Nephron (organoid): ENCODE results near the gene CREB5.
A peak's percentile ranks its signal among the peaks of the same experiment; 100 is the strongest.

Experiments
- H3K27ac Mint-ChIP-seq, 3 experiments: 2 replicates each; pipeline ENCODE4 v1.8.0; 2020; ENCODE audit warnings: mixed read lengths in 3 of 3, mild to moderate bottlenecking in 2 of 3, moderate library complexity in 1 of 3
- H3K27me3 Mint-ChIP-seq: 2 replicates; pipeline ENCODE4 v1.8.0; 2021; ENCODE audit warnings: low read depth, mild to moderate bottlenecking, moderate library complexity, mixed read lengths
- H3K36me3 Mint-ChIP-seq: 2 replicates; pipeline ENCODE4 v1.8.0; 2020; ENCODE audit warnings: low read depth, mixed read lengths
- H3K4me1 Mint-ChIP-seq: 2 replicates; pipeline ENCODE4 v1.8.0; 2020; ENCODE audit warnings: mixed read lengths
- H3K4me3 Mint-ChIP-seq, 3 experiments: 2 replicates each; pipeline ENCODE4 v1.8.0; 2020; ENCODE audit warnings: mild to moderate bottlenecking in 3 of 3, mixed read lengths in 3 of 3, moderate library complexity in 2 of 3
- H3K9me3 Mint-ChIP-seq: 2 replicates; pipeline ENCODE4 v1.8.0; 2020; ENCODE audit warnings: mixed read lengths
- CTCF ChIP-seq, 3 experiments: fragments of 200-600 bp; sonication (generic); IDR thresholded peaks; one replicate each; pipeline ENCODE4 v1.5.0; 2021; ENCODE audit warnings: antibody characterized with exemption in 3 of 3; ENCODE audit not compliant: unreplicated experiment in 3 of 3

CREB5 gene

GRCh38 chr7:28442540-28443420, 30.5 kb downstream of the CREB5 start:
- peaks cover 22% of the 10 kb centered on the region for H3K36me3 Mint-ChIP-seq
- H3K4me3 Mint-ChIP-seq: no peak overlapping the region
- H3K27ac Mint-ChIP-seq: peak overlapping the region in 1 of 3 experiments; percentile 23
- H3K4me1 Mint-ChIP-seq: no peaks in the 10 kb centered on the region
- H3K27me3 Mint-ChIP-seq: no peaks in the 10 kb centered on the region
- TF ChIP-seq CTCF (IDR thresholded peaks at IDR 0.05; ENCODE audit: unreplicated experiment in 3 of 3): no peak
- peaks cover 15% of the 10 kb centered on the region for H3K9me3 Mint-ChIP-seq

- no peak for TF ChIP-seq CTCF (IDR thresholded peaks at IDR 0.05; ENCODE audit: unreplicated experiment in 3 of 3)
- Mint-ChIP-seq H3K4me1 (no peaks in the 10 kb centered on the region), H3K9me3 (peaks cover 15% of the 10 kb centered on the region), H3K27ac (no peak overlapping the region), H3K4me3 (no peak overlapping the region), H3K27me3 (no peaks in the 10 kb centered on the region), H3K36me3 (peaks cover 22% of the 10 kb centered on the region)
Observed at GRCh38 chr7:28446131-28446530, 33.8 kb downstream of the CREB5 start.

GRCh38 chr7:28447071-28447470, 34.8 kb downstream of the CREB5 start:
- no peak for TF ChIP-seq CTCF (IDR thresholded peaks at IDR 0.05; ENCODE audit: unreplicated experiment in 3 of 3)
- peaks cover 15% of the 10 kb centered on the region for H3K9me3 Mint-ChIP-seq
- H3K4me1 Mint-ChIP-seq: no peaks in the 10 kb centered on the region
- H3K36me3 Mint-ChIP-seq: peaks cover 19% of the 10 kb centered on the region
- no peaks in the 10 kb centered on the region for H3K27me3 Mint-ChIP-seq
- H3K27ac Mint-ChIP-seq: no peak overlapping the region
- H3K4me3 Mint-ChIP-seq: no peak overlapping the region

GRCh38 chr7:28448708-28449107, 36.4 kb downstream of the CREB5 start:
- no peak for TF ChIP-seq CTCF (IDR thresholded peaks at IDR 0.05; ENCODE audit: unreplicated experiment in 3 of 3)
- H3K36me3 Mint-ChIP-seq: peaks cover 10% of the 10 kb centered on the region
- H3K4me1 Mint-ChIP-seq: no peaks in the 10 kb centered on the region
- no peaks in the 10 kb centered on the region for H3K27me3 Mint-ChIP-seq
- H3K9me3 Mint-ChIP-seq: peaks cover 7% of the 10 kb centered on the region
- no peak overlapping the region for H3K4me3 Mint-ChIP-seq
- no peak overlapping the region for H3K27ac Mint-ChIP-seq

- Mint-ChIP-seq H3K27me3 (no peaks in the 10 kb centered on the region), H3K9me3 (no peaks in the 10 kb centered on the region), H3K4me1 (peaks cover 8% of the 10 kb centered on the region), H3K36me3 (peaks cover 4% of the 10 kb centered on the region), H3K27ac (no peak overlapping the region), H3K4me3 (no peak overlapping the region)
- no peak for TF ChIP-seq CTCF (IDR thresholded peaks at IDR 0.05; ENCODE audit: unreplicated experiment in 3 of 3)
Observed at GRCh38 chr7:28452681-28453080, 40.4 kb downstream of the CREB5 start.

GRCh38 chr7:28455486-28455885, 43.2 kb downstream of the CREB5 start:
- peaks cover 1% of the 10 kb centered on the region for H3K9me3 Mint-ChIP-seq
- TF ChIP-seq CTCF (IDR thresholded peaks at IDR 0.05; ENCODE audit: unreplicated experiment in 3 of 3): no peak
- no peak overlapping the region for H3K4me3 Mint-ChIP-seq
- peaks cover 4% of the 10 kb centered on the region for H3K36me3 Mint-ChIP-seq
- peaks cover 8% of the 10 kb centered on the region for H3K4me1 Mint-ChIP-seq
- peak overlapping the region in 1 of 3 experiments; percentile 29 for H3K27ac Mint-ChIP-seq
- no peaks in the 10 kb centered on the region for H3K27me3 Mint-ChIP-seq
